Measurements from ENCODE around the gene SLC22A23. TPM values are rescaled to one million over a fixed set of nuclear protein-coding genes. Genes with fewer than 3 reads are reported as not detected.
A peak's percentile ranks its signal among the peaks of the same experiment; 100 is the strongest.

Gene SLC22A23
- total RNA-seq, 4 donors from 2014 or later = 26.6 to 42.6 (median 37.6) TPM

GRCh38 chr6:3426927-3427686, 29.7 kb downstream of the SLC22A23 start:
- no peak overlapping the region for H3K4me3 ChIP-seq
- 42 to 51% methylated on average over 16 to 20 of the region's 20 CpGs for WGBS, 2 donors
- no peaks in the 10 kb centered on the region for H3K27me3 ChIP-seq
- no peaks in the 10 kb centered on the region for H3K9me3 ChIP-seq
- no peaks in the 10 kb centered on the region for H3K36me3 ChIP-seq
- H3K4me1 ChIP-seq = peaks cover 24 to 97% (median 54%) of the 10 kb centered on the region in 3 donors
- DNase-seq = no peak
- intact Hi-C loops (cut with DNase I) = no loop called here
- H3K27ac ChIP-seq = peak overlapping the region; percentile 70 to 88 (median 84)
- no peak for TF ChIP-seq POLR2A (IDR thresholded peaks at IDR 0.05)
- TF ChIP-seq, protein P1, sequence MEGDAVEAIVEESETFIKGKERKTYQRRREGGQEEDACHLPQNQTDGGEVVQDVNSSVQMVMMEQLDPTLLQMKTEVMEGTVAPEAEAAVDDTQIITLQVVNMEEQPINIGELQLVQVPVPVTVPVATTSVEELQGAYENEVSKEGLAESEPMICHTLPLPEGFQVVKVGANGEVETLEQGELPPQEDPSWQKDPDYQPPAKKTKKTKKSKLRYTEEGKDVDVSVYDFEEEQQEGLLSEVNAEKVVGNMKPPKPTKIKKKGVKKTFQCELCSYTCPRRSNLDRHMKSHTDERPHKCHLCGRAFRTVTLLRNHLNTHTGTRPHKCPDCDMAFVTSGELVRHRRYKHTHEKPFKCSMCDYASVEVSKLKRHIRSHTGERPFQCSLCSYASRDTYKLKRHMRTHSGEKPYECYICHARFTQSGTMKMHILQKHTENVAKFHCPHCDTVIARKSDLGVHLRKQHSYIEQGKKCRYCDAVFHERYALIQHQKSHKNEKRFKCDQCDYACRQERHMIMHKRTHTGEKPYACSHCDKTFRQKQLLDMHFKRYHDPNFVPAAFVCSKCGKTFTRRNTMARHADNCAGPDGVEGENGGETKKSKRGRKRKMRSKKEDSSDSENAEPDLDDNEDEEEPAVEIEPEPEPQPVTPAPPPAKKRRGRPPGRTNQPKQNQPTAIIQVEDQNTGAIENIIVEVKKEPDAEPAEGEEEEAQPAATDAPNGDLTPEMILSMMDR (IDR thresholded peaks at IDR 0.05) = no peak

- WGBS, 2 donors = 42 to 47% methylated on average over 3 of the region's 3 CpGs
- no peaks in the 10 kb centered on the region for H3K27me3 ChIP-seq
- no peaks in the 10 kb centered on the region for H3K36me3 ChIP-seq
- H3K4me3 ChIP-seq = no peak overlapping the region
- no peaks in the 10 kb centered on the region for H3K9me3 ChIP-seq
- intact Hi-C loops (cut with DNase I) = no loop called here
- no peak for DNase-seq
- H3K27ac ChIP-seq = peak overlapping the region; percentile 70 to 88 (median 84)
- TF ChIP-seq, protein P1 (IDR thresholded peaks at IDR 0.05) = no peak
- H3K4me1 ChIP-seq = peaks cover 27 to 97% (median 50%) of the 10 kb centered on the region in 3 donors
Observed at GRCh38 chr6:3426091-3426926, 30.5 kb downstream of the SLC22A23 start.

DNA sequence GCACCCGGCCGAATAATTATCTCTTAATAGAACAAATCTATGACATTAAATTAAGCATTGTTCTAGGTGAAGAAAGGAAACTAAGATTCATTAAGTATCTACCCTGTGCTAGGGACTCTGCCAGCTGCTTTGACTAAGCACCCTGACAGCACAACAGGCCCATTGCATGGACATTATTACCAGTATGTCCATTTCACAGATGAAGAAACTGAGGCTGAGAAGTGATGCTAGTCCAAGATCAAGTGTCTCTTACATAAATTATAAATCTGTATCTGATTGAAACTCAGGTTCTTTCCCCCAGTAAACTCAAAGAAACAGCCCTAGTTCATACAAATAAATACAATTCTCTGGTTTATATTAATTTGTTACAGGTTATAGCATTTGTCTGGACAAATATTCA, 31.3 kb downstream of the SLC22A23 start:
- peak overlapping the region in 3 of 4 donors; percentile 83 to 88 (median 85) for H3K27ac ChIP-seq
- 18 to 44% methylated on average over 2 of the region's 2 CpGs for WGBS, 2 donors
- no peaks in the 10 kb centered on the region for H3K9me3 ChIP-seq
- no peaks in the 10 kb centered on the region for H3K27me3 ChIP-seq
- H3K4me3 ChIP-seq = no peak overlapping the region
- DNase-seq = no peak
- intact Hi-C loops (cut with DNase I) = no loop called here
- TF ChIP-seq, protein P1 (IDR thresholded peaks at IDR 0.05) = no peak
- no peak for TF ChIP-seq POLR2A (IDR thresholded peaks at IDR 0.05)
- H3K36me3 ChIP-seq = no peaks in the 10 kb centered on the region
- peaks cover 27 to 97% (median 46%) of the 10 kb centered on the region in 3 donors for H3K4me1 ChIP-seq

GRCh38 chr6:3424185-3424927, 32.5 kb downstream of the SLC22A23 start:
- DNase-seq = no peak
- H3K9me3 ChIP-seq = no peaks in the 10 kb centered on the region
- 88 to 96% methylated on average over 9 of the region's 9 CpGs for WGBS, 2 donors
- no peak overlapping the region for H3K4me3 ChIP-seq
- H3K27me3 ChIP-seq = no peaks in the 10 kb centered on the region
- TF ChIP-seq POLR2A (IDR thresholded peaks at IDR 0.05) = no peak
- TF ChIP-seq, protein P1 (IDR thresholded peaks at IDR 0.05) = no peak
- intact Hi-C loops (cut with DNase I) = no loop called here
- H3K27ac ChIP-seq = peak overlapping the region in 3 of 4 donors; percentile 67 to 83 (median 77)
- H3K4me1 ChIP-seq = peaks cover 31 to 97% (median 51%) of the 10 kb centered on the region in 3 donors
- H3K36me3 ChIP-seq = no peaks in the 10 kb centered on the region
